ENCODE results near the gene PRKAR1B. TPM values are rescaled to one million over a fixed set of nuclear protein-coding genes. Genes with fewer than 3 reads are reported as not detected.

The PRKAR1B gene
- total and polyA plus RNA-seq, 8 donors = 2.5 to 8.4 (median 5.3) TPM

- FAIRE-seq (no peak), DNase-seq (peak in 1 of 6 donors; percentile 21)
Measured at GRCh38 chr7:693280-693679, 33.8 kb downstream of the PRKAR1B start.

GRCh38 chr7:691361-692045 lies 35.6 kb downstream of the PRKAR1B start:
- DNase-seq = peak in 1 of 6 donors; percentile 35
- intact Hi-C loops (cut with DNase I) = no loop called here
- no peaks in the 10 kb centered on the region for H3K9me3 ChIP-seq
- H3K27ac ChIP-seq = no peak overlapping the region
- no peaks in the 10 kb centered on the region for H3K4me1 ChIP-seq
- H3K4me3 ChIP-seq = no peak overlapping the region
- ATAC-seq = no peak
- no peaks in the 10 kb centered on the region for H3K27me3 ChIP-seq
- no peaks in the 10 kb centered on the region for H3K36me3 ChIP-seq
- no peak for TF ChIP-seq CTCF (IDR thresholded peaks at IDR 0.05)
- no peak for FAIRE-seq
- 92 to 94% methylated on average over 25 of the region's 25 CpGs for WGBS, 2 donors

More at GRCh38 chr7:693280-693679, 33.8 kb downstream of the PRKAR1B start:
- no peaks in the 10 kb centered on the region for H3K4me1 ChIP-seq
- WGBS, 2 donors = 95 to 98% methylated on average over 22 of the region's 22 CpGs
- no peak overlapping the region for H3K4me3 ChIP-seq
- no peaks in the 10 kb centered on the region for H3K36me3 ChIP-seq
- H3K9me3 ChIP-seq = no peaks in the 10 kb centered on the region
- TF ChIP-seq CTCF (IDR thresholded peaks at IDR 0.05) = no peak
- intact Hi-C loops (cut with DNase I) = no loop called here
- no peaks in the 10 kb centered on the region for H3K27me3 ChIP-seq
- no peak for ATAC-seq
- H3K27ac ChIP-seq = no peak overlapping the region

- Histone ChIP-seq H3K9me3 (peaks cover 0 to under 1% (median 0%) of the 10 kb centered on the region in 4 donors), H3K27me3 (no peaks in the 10 kb centered on the region), H3K4me1 (no peaks in the 10 kb centered on the region), H3K36me3 (no peaks in the 10 kb centered on the region), H3K27ac (no peak overlapping the region), H3K4me3 (no peak overlapping the region)
- FAIRE-seq = no peak
- intact Hi-C loops (cut with DNase I) = no loop called here
- 97 to 98% methylated on average over 27 of the region's 27 CpGs for whole genome bisulfite sequencing, 2 donors
- no peak for TF ChIP-seq CTCF (IDR thresholded peaks at IDR 0.05)
- ATAC-seq = no peak
- DNase-seq = peak in 1 of 6 donors; percentile 20
Measured at GRCh38 chr7:690478-691360, 36.4 kb downstream of the PRKAR1B start.

GRCh38 chr7:685540-685939 lies 41.5 kb downstream of the PRKAR1B start:
- WGBS, 2 donors = 94 to 100% methylated on average over 1 of the region's 1 CpG
- H3K4me1 ChIP-seq = no peaks in the 10 kb centered on the region
- TF ChIP-seq CTCF (IDR thresholded peaks at IDR 0.05) = no peak
- peaks cover 0 to 4% (median 0%) of the 10 kb centered on the region in 4 donors for H3K9me3 ChIP-seq
- H3K27ac ChIP-seq = no peak overlapping the region
- intact Hi-C loops (cut with DNase I) = no loop called here
- ATAC-seq = no peak
- H3K4me3 ChIP-seq = no peak overlapping the region
- FAIRE-seq = no peak
- DNase-seq = no peak
- H3K36me3 ChIP-seq = no peaks in the 10 kb centered on the region
- no peaks in the 10 kb centered on the region for H3K27me3 ChIP-seq
